Measurements from ENCODE around the gene MEIS2. TPM values are rescaled to one million over a fixed set of nuclear protein-coding genes. Genes with fewer than 3 reads are reported as not detected.

The MEIS2 gene
- total and polyA plus RNA-seq, 2 of the 13 experiments (the other 11 are each of a cell fraction or from before 2014, with no cell fraction given): 10.7 to 12.4 TPM

DNA sequence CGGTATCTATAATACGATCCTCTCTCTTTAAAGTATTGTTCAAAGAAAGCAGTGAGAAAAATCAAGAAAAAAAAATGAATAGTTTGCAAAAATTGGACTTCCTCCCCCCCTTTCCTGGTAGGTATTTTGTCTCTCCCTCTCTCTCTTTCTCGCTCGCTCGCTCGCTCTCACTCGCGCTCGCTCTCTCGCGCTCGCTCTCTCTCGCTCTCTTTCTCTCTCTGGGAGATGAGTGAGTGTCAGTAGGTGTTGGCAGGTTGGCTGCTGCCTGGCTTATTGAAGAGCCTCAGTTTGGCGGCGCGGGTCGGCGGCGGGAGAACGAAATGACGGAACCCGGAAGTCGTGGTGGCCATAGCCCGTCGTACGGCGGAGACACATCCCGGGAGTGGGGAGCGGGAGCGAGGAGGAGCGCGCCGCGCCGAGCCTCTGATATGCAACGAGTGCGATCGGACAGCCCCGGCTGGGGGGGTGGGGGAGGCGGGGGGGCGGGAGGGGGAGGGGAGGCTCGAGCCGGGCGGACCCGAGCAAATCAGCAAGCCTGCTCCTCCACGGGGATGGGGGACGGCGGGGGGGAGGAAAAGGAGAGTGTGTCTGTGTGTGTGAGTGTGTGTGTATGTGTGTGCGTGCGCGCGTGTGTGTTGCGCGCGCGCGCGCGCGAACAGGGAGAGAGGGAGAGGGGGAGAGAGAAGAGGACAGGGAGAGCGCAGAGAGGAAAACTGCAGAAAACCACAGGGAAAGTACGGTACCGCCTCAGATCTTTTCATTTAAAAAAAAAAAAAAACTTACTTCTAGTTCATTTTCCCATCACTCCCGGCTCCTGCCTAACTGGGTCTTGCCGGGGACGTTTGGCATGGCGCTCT, at the start of gene MEIS2 (continued):
- TF ChIP-seq SP5 (CRISPR knock-in tag; IDR thresholded peaks at IDR 0.05; ENCODE audit: borderline replicate concordance, low read depth) (no peak), ZNF761 (CRISPR knock-in tag; conservative IDR thresholded peaks at IDR 0.05) (no peak), NFATC3 (CRISPR knock-in tag; IDR thresholded peaks at IDR 0.05) (no peak), MTF1 (CRISPR knock-in tag; IDR thresholded peaks at IDR 0.05) (no peak), ZNF282 (IDR thresholded peaks at IDR 0.05; ENCODE audit: partially characterized antibody) (no peak), IRF2 (CRISPR knock-in tag; IDR thresholded peaks at IDR 0.05) (no peak), ZNF891 (CRISPR knock-in tag; IDR thresholded peaks at IDR 0.05) (no peak)
- TF ChIP-seq, protein P1, sequence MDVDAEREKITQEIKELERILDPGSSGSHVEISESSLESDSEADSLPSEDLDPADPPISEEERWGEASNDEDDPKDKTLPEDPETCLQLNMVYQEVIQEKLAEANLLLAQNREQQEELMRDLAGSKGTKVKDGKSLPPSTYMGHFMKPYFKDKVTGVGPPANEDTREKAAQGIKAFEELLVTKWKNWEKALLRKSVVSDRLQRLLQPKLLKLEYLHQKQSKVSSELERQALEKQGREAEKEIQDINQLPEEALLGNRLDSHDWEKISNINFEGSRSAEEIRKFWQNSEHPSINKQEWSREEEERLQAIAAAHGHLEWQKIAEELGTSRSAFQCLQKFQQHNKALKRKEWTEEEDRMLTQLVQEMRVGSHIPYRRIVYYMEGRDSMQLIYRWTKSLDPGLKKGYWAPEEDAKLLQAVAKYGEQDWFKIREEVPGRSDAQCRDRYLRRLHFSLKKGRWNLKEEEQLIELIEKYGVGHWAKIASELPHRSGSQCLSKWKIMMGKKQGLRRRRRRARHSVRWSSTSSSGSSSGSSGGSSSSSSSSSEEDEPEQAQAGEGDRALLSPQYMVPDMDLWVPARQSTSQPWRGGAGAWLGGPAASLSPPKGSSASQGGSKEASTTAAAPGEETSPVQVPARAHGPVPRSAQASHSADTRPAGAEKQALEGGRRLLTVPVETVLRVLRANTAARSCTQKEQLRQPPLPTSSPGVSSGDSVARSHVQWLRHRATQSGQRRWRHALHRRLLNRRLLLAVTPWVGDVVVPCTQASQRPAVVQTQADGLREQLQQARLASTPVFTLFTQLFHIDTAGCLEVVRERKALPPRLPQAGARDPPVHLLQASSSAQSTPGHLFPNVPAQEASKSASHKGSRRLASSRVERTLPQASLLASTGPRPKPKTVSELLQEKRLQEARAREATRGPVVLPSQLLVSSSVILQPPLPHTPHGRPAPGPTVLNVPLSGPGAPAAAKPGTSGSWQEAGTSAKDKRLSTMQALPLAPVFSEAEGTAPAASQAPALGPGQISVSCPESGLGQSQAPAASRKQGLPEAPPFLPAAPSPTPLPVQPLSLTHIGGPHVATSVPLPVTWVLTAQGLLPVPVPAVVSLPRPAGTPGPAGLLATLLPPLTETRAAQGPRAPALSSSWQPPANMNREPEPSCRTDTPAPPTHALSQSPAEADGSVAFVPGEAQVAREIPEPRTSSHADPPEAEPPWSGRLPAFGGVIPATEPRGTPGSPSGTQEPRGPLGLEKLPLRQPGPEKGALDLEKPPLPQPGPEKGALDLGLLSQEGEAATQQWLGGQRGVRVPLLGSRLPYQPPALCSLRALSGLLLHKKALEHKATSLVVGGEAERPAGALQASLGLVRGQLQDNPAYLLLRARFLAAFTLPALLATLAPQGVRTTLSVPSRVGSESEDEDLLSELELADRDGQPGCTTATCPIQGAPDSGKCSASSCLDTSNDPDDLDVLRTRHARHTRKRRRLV (CRISPR knock-in tag; IDR thresholded peaks at IDR 0.05): no peak
- TF ChIP-seq, protein P2, sequence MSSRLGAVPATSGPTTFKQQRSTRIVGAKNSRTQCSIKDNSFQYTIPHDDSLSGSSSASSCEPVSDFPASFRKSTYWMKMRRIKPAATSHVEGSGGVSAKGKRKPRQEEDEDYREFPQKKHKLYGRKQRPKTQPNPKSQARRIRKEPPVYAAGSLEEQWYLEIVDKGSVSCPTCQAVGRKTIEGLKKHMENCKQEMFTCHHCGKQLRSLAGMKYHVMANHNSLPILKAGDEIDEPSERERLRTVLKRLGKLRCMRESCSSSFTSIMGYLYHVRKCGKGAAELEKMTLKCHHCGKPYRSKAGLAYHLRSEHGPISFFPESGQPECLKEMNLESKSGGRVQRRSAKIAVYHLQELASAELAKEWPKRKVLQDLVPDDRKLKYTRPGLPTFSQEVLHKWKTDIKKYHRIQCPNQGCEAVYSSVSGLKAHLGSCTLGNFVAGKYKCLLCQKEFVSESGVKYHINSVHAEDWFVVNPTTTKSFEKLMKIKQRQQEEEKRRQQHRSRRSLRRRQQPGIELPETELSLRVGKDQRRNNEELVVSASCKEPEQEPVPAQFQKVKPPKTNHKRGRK (CRISPR knock-in tag; IDR thresholded peaks at IDR 0.05): no peak
- TF ChIP-seq, protein P3, sequence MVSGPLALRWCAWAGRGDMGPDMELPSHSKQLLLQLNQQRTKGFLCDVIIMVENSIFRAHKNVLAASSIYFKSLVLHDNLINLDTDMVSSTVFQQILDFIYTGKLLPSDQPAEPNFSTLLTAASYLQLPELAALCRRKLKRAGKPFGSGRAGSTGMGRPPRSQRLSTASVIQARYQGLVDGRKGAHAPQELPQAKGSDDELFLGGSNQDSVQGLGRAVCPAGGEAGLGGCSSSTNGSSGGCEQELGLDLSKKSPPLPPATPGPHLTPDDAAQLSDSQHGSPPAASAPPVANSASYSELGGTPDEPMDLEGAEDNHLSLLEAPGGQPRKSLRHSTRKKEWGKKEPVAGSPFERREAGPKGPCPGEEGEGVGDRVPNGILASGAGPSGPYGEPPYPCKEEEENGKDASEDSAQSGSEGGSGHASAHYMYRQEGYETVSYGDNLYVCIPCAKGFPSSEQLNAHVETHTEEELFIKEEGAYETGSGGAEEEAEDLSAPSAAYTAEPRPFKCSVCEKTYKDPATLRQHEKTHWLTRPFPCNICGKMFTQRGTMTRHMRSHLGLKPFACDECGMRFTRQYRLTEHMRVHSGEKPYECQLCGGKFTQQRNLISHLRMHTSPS (CRISPR knock-in tag; IDR thresholded peaks at IDR 0.05; ENCODE audit: low read depth): no peak
- TF ChIP-seq, protein P4, sequence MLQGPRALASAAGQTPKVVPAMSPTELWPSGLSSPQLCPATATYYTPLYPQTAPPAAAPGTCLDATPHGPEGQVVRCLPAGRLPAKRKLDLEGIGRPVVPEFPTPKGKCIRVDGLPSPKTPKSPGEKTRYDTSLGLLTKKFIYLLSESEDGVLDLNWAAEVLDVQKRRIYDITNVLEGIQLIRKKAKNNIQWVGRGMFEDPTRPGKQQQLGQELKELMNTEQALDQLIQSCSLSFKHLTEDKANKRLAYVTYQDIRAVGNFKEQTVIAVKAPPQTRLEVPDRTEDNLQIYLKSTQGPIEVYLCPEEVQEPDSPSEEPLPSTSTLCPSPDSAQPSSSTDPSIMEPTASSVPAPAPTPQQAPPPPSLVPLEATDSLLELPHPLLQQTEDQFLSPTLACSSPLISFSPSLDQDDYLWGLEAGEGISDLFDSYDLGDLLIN (CRISPR knock-in tag; IDR thresholded peaks at IDR 0.05; ENCODE audit: borderline replicate concordance): no peak
- TF ChIP-seq, protein P5, sequence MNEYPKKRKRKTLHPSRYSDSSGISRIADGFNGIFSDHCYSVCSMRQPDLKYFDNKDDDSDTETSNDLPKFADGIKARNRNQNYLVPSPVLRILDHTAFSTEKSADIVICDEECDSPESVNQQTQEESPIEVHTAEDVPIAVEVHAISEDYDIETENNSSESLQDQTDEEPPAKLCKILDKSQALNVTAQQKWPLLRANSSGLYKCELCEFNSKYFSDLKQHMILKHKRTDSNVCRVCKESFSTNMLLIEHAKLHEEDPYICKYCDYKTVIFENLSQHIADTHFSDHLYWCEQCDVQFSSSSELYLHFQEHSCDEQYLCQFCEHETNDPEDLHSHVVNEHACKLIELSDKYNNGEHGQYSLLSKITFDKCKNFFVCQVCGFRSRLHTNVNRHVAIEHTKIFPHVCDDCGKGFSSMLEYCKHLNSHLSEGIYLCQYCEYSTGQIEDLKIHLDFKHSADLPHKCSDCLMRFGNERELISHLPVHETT (CRISPR knock-in tag; conservative IDR thresholded peaks at IDR 0.05): no peak; the same call in 1 of the 2 replicates
- TF ChIP-seq, protein P6, sequence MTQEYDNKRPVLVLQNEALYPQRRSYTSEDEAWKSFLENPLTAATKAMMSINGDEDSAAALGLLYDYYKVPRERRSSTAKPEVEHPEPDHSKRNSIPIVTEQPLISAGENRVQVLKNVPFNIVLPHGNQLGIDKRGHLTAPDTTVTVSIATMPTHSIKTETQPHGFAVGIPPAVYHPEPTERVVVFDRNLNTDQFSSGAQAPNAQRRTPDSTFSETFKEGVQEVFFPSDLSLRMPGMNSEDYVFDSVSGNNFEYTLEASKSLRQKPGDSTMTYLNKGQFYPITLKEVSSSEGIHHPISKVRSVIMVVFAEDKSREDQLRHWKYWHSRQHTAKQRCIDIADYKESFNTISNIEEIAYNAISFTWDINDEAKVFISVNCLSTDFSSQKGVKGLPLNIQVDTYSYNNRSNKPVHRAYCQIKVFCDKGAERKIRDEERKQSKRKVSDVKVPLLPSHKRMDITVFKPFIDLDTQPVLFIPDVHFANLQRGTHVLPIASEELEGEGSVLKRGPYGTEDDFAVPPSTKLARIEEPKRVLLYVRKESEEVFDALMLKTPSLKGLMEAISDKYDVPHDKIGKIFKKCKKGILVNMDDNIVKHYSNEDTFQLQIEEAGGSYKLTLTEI (CRISPR knock-in tag; conservative IDR thresholded peaks at IDR 0.05): no peak

Data from HepG2 (cell line).